Stomach smooth muscle (tissue), 2 donors: ENCODE results near the gene PON1.

Experiments
- H3K27ac ChIP-seq: one replicate; pipeline ENCODE4 v1.7.0; 2013; ENCODE audit warnings: mild to moderate bottlenecking, low read length, inconsistent platforms
- H3K27me3 ChIP-seq, 2 donors: one replicate each; pipeline ENCODE4 v1.7.0; 2013; ENCODE audit warnings: low read length in 2 of 2; ENCODE audit not compliant: insufficient read depth in 2 of 2, control insufficient read depth in 1 of 2
- H3K36me3 ChIP-seq, 2 donors: one replicate each; pipeline ENCODE4 v1.7.0; 2013; ENCODE audit warnings: low read length in 2 of 2; ENCODE audit not compliant: control insufficient read depth in 2 of 2, insufficient read depth in 2 of 2
- H3K4me1 ChIP-seq: one replicate; pipeline ENCODE4 v1.7.0; 2013; ENCODE audit warnings: low read length; ENCODE audit not compliant: control insufficient read depth, insufficient read depth
- H3K4me3 ChIP-seq, 2 donors: one replicate each; pipeline ENCODE4 v1.7.0; 2013; ENCODE audit warnings: low read length in 2 of 2
- H3K9ac ChIP-seq, 2 donors: one replicate each; pipeline ENCODE4 v1.7.0; 2013; ENCODE audit warnings: low read length in 2 of 2, mild to moderate bottlenecking in 1 of 2
- H3K9me3 ChIP-seq, 2 donors: one replicate each; pipeline ENCODE4 v1.7.0; 2013; ENCODE audit warnings: low read length in 2 of 2; ENCODE audit not compliant: control insufficient read depth in 2 of 2
- donor health status: healthy.
- donor health status: Pancreatic carcinoma.

PON1 gene

GRCh38 chr7:95324431-95324830, at the start of gene PON1:
Gene PON1 (minus strand): TSS chr7:95324532. CDS start chr7:95324475, 57 bp downstream.
- H3K9ac ChIP-seq, result no peak within 1 kb of the TSS
- no peaks in the 10 kb centered on the region for H3K4me1 ChIP-seq
- H3K27me3 ChIP-seq, result peaks cover 13 to 15% of the 10 kb centered on the region in 2 donors
- H3K36me3 ChIP-seq, result no peaks in the 10 kb centered on the region
- no peaks in the 10 kb centered on the region for H3K9me3 ChIP-seq
- no peak within 1 kb of the TSS for H3K4me3 ChIP-seq
- H3K27ac ChIP-seq, result no peak within 1 kb of the TSS

DNA sequence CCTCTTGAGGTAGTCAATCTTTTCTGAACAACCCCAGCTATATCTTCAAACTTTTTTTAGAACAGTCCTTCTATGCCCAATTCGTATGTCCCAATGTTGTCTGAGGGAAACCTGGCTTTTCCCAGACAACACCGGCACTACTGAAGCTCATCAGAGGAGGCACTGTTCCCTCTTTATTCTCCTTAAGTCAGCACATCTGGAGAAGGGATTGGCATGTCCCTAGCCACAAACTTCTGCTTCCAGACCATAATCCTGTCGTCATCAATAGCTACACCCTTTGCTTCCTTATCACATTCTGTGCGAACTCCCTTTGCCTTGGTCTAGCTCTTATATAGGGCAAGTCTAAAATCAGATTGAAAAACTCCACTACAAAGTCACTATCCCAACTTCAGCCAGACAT, 49.0 kb upstream of the PON1 start:
- Histone ChIP-seq H3K27ac (no peak overlapping the region), H3K27me3 (peaks cover 0 to 2% of the 10 kb centered on the region in 2 donors), H3K4me3 (no peak overlapping the region), H3K9ac (no peak overlapping the region), H3K36me3 (no peaks in the 10 kb centered on the region), H3K4me1 (no peaks in the 10 kb centered on the region), H3K9me3 (no peaks in the 10 kb centered on the region)

- H3K4me1 ChIP-seq, result no peaks in the 10 kb centered on the region
- no peaks in the 10 kb centered on the region for H3K36me3 ChIP-seq
- H3K9me3 ChIP-seq, result no peaks in the 10 kb centered on the region
- H3K27me3 ChIP-seq, result no peaks in the 10 kb centered on the region
- no peak overlapping the region for H3K27ac ChIP-seq
- H3K9ac ChIP-seq, result no peak overlapping the region
- H3K4me3 ChIP-seq, result no peak overlapping the region
Measured at GRCh38 chr7:95368235-95368634, 43.9 kb upstream of the PON1 start.

GRCh38 chr7:95367606-95368005, 43.3 kb upstream of the PON1 start:
- no peak overlapping the region for H3K27ac ChIP-seq
- no peaks in the 10 kb centered on the region for H3K4me1 ChIP-seq
- H3K9me3 ChIP-seq, result no peaks in the 10 kb centered on the region
- no peaks in the 10 kb centered on the region for H3K27me3 ChIP-seq
- H3K9ac ChIP-seq, result no peak overlapping the region
- no peak overlapping the region for H3K4me3 ChIP-seq
- no peaks in the 10 kb centered on the region for H3K36me3 ChIP-seq

GRCh38 chr7:95365151-95365550, 40.8 kb upstream of the PON1 start:
- no peaks in the 10 kb centered on the region for H3K36me3 ChIP-seq
- no peak overlapping the region for H3K9ac ChIP-seq
- no peaks in the 10 kb centered on the region for H3K9me3 ChIP-seq
- no peak overlapping the region for H3K27ac ChIP-seq
- no peaks in the 10 kb centered on the region for H3K27me3 ChIP-seq
- H3K4me1 ChIP-seq, result no peaks in the 10 kb centered on the region
- no peak overlapping the region for H3K4me3 ChIP-seq

GRCh38 chr7:95357623-95358022, 33.3 kb upstream of the PON1 start:
- H3K9ac ChIP-seq, result no peak overlapping the region
- H3K27me3 ChIP-seq, result no peaks in the 10 kb centered on the region
- no peaks in the 10 kb centered on the region for H3K36me3 ChIP-seq
- no peaks in the 10 kb centered on the region for H3K9me3 ChIP-seq
- H3K4me1 ChIP-seq, result no peaks in the 10 kb centered on the region
- no peak overlapping the region for H3K27ac ChIP-seq
- no peak overlapping the region for H3K4me3 ChIP-seq

DNA sequence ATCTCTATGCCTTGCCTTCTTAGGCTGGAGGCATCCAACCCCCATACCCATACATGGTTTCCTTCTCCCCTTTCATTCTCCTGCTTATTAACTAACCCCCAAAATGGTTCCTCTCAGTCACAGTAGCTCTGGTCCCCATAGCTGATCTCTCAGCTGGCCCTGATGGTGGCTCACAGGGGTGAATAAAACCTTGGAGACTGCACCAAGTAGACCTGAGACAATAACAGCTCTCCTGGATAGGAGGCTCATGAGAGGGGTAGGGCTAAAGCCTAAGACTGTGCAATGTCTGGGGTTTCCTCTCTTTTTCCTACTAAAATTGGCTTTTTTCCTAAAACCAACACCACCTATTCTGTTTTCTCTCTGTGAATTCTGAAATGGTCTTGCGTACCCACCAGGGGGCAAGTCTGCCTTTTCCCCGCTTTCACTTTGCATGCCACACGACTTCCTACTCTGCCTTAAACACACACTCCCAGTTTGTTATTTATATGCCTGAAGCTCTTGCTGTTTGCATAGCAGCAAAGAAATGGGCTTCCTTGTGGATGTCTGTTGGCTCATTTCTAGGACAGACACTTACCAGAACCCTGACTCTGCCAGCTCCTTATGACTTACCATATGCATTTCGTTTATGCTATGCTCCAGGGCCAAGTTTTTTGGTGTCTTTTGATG, 18.4 kb upstream of the PON1 start:
- no peaks in the 10 kb centered on the region for H3K36me3 ChIP-seq
- no peak overlapping the region for H3K4me3 ChIP-seq
- no peaks in the 10 kb centered on the region for H3K4me1 ChIP-seq
- H3K27me3 ChIP-seq, result no peaks in the 10 kb centered on the region
- H3K9ac ChIP-seq, result no peak overlapping the region
- no peak overlapping the region for H3K27ac ChIP-seq
- H3K9me3 ChIP-seq, result no peaks in the 10 kb centered on the region

GRCh38 chr7:95342029-95342428, 17.7 kb upstream of the PON1 start:
- Histone ChIP-seq H3K27me3 (no peaks in the 10 kb centered on the region), H3K9ac (no peak overlapping the region), H3K4me1 (no peaks in the 10 kb centered on the region), H3K27ac (no peak overlapping the region), H3K4me3 (no peak overlapping the region), H3K36me3 (no peaks in the 10 kb centered on the region), H3K9me3 (no peaks in the 10 kb centered on the region)

DNA sequence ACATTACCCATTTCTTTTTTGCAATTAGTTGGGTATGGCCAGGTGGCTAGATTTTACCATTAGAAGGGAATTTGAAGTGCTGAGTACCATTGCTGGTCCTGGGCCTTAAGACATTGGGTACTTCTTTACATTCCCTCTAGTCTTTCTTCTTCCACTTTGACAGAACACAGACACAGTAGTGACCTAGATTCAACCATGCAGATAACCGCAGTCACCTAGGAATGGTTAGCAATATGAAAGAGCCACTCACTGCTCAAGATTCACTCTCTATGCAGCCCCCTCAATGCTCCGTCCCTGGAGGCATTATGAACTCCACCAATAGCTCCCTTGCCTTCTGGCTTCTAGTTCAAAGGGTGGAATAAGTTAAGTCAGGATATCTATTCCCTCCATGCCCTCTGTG, 16.2 kb upstream of the PON1 start:
- no peak overlapping the region for H3K4me3 ChIP-seq
- H3K36me3 ChIP-seq, result no peaks in the 10 kb centered on the region
- no peak overlapping the region for H3K9ac ChIP-seq
- H3K4me1 ChIP-seq, result no peaks in the 10 kb centered on the region
- no peaks in the 10 kb centered on the region for H3K27me3 ChIP-seq
- no peak overlapping the region for H3K27ac ChIP-seq
- H3K9me3 ChIP-seq, result no peaks in the 10 kb centered on the region

GRCh38 chr7:95338832-95339231, 14.5 kb upstream of the PON1 start:
- Histone ChIP-seq H3K9me3 (no peaks in the 10 kb centered on the region), H3K36me3 (no peaks in the 10 kb centered on the region), H3K27me3 (no peaks in the 10 kb centered on the region), H3K4me1 (no peaks in the 10 kb centered on the region), H3K27ac (no peak overlapping the region), H3K9ac (no peak overlapping the region), H3K4me3 (no peak overlapping the region)

DNA sequence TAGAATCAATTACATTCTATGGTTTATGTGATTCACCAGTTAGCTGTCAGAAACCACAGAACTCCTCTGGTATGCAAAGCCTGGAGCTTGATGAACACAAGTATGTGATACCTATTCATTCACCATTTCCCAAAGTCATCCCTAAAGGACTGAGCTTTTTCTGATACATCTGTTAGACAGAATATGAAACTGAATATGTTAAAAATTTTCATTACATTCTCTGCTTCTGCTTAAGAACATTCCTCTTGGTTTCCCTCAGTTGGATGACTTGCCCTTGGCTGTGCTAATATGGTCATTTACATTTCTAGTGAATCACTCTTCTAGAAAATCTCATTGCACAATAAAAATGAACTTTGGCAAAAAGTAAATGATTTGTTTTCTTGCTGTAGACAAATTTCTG, 10.8 kb upstream of the PON1 start:
- Histone ChIP-seq H3K4me1 (no peaks in the 10 kb centered on the region), H3K36me3 (no peaks in the 10 kb centered on the region), H3K4me3 (no peak overlapping the region), H3K27ac (no peak overlapping the region), H3K9ac (no peak overlapping the region), H3K9me3 (no peaks in the 10 kb centered on the region), H3K27me3 (no peaks in the 10 kb centered on the region)
